ENCODE results near the gene SEPTIN10.
A peak's percentile ranks its signal among the peaks of the same experiment; 100 is the strongest.

The SEPTIN10 gene

DNA sequence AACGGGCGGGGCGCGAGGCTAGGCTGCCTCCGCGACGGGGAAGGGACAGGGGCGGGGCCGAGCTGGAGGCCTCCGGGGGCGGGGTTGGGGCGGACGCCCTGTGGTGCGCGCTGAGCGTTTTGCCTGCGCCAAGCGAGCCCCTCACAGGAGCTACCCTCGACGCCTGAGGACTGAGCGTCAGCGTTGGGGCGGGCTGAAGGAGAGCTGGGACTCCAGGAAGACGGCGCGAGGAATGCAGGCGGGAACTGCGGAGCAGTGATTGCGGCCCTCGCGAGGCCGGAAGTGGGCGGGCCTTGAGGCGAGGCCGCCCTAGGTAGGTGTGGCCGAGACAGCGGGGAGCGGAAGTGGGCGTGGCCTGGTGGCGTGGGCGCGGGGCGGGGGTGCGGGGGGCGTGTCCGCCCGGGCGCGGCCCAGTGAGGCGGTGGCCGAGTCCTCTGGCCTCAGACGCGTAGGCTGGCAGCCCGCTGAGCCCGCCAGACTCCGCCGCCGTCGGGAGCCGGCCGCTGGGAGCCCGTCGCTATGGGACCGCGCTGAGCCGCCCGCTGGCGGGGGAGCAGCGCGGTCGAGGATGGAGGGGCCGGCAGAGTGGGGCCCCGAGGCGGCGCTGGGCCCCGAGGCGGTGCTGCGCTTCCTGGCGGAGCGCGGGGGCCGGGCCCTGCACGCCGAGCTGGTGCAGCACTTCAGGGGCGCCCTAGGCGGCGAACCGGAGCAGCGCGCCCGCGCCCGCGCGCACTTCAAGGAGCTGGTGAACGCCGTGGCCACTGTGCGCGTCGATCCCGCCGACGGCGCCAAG is at the start of gene SEPTIN10, which contains the start of gene SOWAHC:
Gene SEPTIN10 (minus strand): TSS at position 45 of the 793 bp plus-strand sequence. CDS start 139 bp downstream, outside the sequence.
Gene SOWAHC (plus strand): TSS at position 443 of the 793 bp plus-strand sequence. CDS start 126 bp downstream, at position 569.
- H3K27ac ChIP-seq = peak within 1 kb of the TSS; percentile 82
- no peak for TF ChIP-seq ZFX (IDR thresholded peaks at IDR 0.05; ENCODE audit: borderline replicate concordance)
- TF ChIP-seq, protein P1, sequence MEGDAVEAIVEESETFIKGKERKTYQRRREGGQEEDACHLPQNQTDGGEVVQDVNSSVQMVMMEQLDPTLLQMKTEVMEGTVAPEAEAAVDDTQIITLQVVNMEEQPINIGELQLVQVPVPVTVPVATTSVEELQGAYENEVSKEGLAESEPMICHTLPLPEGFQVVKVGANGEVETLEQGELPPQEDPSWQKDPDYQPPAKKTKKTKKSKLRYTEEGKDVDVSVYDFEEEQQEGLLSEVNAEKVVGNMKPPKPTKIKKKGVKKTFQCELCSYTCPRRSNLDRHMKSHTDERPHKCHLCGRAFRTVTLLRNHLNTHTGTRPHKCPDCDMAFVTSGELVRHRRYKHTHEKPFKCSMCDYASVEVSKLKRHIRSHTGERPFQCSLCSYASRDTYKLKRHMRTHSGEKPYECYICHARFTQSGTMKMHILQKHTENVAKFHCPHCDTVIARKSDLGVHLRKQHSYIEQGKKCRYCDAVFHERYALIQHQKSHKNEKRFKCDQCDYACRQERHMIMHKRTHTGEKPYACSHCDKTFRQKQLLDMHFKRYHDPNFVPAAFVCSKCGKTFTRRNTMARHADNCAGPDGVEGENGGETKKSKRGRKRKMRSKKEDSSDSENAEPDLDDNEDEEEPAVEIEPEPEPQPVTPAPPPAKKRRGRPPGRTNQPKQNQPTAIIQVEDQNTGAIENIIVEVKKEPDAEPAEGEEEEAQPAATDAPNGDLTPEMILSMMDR (IDR thresholded peaks at IDR 0.05) = no peak

- TF ChIP-seq, protein P1 (IDR thresholded peaks at IDR 0.05) = peak; percentile 16; the same call in 1 of the 2 replicates
- TF ChIP-seq ZFX (IDR thresholded peaks at IDR 0.05; ENCODE audit: borderline replicate concordance) = no peak
- no peak overlapping the region for H3K27ac ChIP-seq
These were observed 49.1 kb upstream of the SEPTIN10 start for GRCh38 chr2:109662889-109663288.

DNA sequence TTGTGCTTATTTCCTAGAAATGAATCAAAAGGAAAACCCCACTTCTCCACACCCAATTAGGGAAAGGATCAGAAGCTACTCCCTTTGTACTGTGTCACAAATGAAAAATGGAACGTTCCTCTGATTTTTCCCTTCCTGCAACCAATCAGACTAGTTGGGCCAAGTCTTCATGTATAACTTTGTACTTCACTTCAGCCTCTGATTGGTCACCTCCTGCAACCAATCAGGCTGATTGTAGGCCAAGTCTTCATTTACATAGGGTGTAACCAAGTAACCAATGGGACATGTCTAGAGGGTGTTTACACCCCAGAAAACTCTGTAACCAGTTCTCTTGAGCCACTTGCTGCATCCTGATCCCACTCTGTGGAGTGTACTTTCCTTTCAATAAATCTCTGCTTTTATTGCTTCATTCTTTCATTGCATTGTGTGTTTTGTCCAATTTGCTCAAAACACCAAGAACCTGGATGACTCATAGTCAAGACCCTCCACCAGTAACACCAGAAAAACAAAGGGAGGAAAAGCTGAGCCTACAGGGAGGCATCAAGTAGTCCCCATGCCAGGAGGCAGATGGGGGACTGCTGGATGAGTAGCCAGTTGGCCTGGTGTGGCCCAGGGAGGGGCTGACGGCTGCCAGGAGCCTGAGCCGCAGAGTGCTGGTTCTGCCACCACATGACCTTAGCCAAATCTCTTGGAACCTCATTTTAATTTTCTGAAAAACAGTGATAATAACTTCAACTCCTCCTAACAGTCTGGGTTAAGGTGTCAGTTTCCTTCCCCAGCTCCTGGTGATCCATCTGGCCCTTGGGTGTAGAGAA is 46.5 kb upstream of the SEPTIN10 start:
- no peak overlapping the region for H3K27ac ChIP-seq
- TF ChIP-seq, protein P1 (IDR thresholded peaks at IDR 0.05) = no peak
- TF ChIP-seq ZFX (IDR thresholded peaks at IDR 0.05; ENCODE audit: borderline replicate concordance) = no peak

- H3K27ac ChIP-seq = no peak overlapping the region
- TF ChIP-seq, protein P1 (IDR thresholded peaks at IDR 0.05) = no peak
- no peak for TF ChIP-seq ZFX (IDR thresholded peaks at IDR 0.05; ENCODE audit: borderline replicate concordance)
These were observed 45.8 kb upstream of the SEPTIN10 start for GRCh38 chr2:109659396-109660045.

- TF ChIP-seq ZFX (IDR thresholded peaks at IDR 0.05; ENCODE audit: borderline replicate concordance) = no peak
- TF ChIP-seq, protein P1 (IDR thresholded peaks at IDR 0.05) = no peak
- H3K27ac ChIP-seq = no peak overlapping the region
These were observed 41.5 kb upstream of the SEPTIN10 start for GRCh38 chr2:109655287-109655686.

DNA sequence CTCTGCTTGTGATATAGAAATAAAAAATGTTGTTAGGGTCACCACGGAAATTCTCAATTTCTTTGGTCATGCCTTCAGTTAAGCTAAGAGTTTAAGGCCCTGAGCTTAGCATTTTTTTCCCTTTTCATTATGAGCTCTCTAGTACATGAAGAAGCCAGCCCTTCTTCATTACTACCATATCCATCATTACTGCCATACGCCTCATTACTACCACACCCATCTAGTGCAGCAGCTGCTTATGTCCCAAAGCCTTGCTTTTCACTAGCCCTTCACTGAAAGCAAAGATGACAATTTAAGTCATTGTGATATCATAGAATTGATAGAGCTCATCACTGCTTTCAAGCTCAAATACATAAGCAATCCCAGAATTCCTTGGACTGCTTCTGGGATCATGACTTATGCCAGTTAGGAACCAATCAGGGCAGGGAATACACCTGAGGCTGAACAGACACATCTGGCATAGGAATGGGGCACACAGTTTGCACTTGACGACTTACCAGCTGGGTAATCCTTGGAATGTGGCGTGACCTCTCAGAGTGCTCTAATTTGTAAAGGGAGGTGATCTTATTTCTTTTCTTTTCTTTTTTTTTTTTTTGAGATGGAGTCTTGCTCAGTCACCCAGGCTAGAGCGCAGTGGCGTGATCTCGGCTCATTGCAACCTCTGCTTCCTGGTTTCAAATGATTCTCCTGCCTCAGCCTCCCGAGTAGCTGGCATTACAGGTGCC is 40.7 kb upstream of the SEPTIN10 start:
- TF ChIP-seq, protein P1 (IDR thresholded peaks at IDR 0.05) = no peak
- no peak for TF ChIP-seq ZFX (IDR thresholded peaks at IDR 0.05; ENCODE audit: borderline replicate concordance)
- no peak overlapping the region for H3K27ac ChIP-seq

All from 22Rv1 (cell line).